NCI-H69 (cell line): ENCODE results near the gene TMC6.
"Not testable (repeated sequence)": the region's sequence is repeated elsewhere in the genome, so short reads cannot be mapped to it uniquely, and the experiment has no call there.

Experiments used
- DNase-seq: peaks from one replicate; lab custom pipeline; 2025; lab: John Stamatoyannopoulos, UW

Gene TMC6

GRCh38 chr17:78159575-78160158 is 31.1 kb upstream of the TMC6 start:
- no peak for DNase-seq

- DNase-seq = no peak
These were observed 26.6 kb upstream of the TMC6 start for GRCh38 chr17:78154903-78155811.

- DNase-seq = no peak
These were observed 23.0 kb upstream of the TMC6 start for GRCh38 chr17:78151514-78152008.

DNA sequence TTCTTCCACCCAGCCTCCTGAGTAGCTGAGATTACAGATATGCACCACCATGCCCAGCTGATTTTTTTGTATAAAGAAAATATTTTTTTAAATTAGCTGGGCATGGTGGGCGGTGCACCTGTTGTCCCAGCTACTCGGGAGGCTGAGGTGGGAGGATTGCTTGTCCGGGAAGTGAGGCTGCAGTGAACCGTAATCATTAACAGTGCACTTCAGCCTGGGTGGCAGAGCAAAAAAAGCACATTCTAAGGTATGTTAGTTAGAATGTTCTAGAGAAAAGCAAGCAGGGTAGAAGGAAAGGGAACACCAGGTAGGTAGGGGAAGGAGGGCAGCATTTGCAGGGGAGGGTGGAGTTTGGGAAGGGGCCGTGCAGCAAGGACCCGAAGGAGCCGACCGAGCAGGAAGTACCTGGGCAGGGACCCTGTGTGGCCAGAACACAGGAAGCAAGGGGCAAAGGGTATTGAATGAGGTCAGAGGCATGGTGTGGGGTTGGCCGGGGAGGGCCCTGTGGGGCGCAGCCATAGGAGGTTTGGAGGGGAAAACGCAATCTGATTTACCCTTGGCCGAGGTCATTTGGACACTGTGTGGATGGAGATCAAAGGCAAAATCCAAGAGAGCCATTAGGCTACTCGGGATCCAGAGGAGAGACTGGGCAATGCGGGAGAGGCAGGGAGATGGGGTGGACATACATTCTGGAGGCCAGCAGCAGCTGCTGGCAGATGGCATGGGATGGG is 19.9 kb upstream of the TMC6 start:
- DNase-seq = no peak

- DNase-seq = no peak
These were observed 18.9 kb upstream of the TMC6 start for GRCh38 chr17:78147315-78147998.

DNA sequence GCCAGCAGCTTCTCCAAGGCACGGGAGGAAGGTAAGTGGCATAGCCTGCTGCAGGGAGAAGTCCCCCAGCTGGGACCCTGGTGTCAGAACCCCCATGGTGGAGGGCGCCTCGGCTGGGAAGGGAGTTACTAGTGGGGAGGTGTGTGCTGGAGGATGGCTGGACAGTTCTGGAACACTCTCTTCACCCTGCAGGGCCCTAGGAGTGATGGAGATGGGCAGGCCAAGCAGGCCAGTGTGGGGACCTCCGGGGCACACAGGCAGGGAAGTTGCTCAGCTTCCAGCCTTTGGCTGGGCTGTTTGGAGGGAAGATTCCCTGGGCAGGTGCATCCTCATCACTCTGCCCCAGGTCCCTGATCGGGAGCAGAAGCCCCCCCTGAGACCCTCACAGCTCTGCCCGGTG is 18.3 kb upstream of the TMC6 start:
- DNase-seq = no peak

DNA sequence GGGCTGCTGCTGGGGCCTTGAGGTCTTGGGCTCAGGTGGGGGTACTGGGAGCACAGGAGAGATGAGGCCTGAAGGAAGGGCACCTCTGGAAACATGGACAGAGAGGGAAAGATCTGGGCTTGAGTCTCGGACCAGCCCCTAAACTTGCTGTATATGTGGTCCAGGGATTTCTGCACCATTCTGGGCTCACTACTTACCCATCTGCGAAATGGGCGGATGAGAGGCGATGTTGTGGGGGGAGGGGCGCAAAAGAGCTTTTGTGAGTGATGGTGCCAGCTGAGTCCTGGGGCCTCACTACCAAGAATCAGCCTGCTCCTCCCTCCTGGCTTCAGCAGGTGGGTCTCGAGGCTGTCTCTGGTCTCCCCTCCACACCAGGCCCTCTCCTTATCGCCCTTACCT is 17.9 kb upstream of the TMC6 start:
- DNase-seq = no peak

GRCh38 chr17:78144736-78145641 is 16.4 kb upstream of the TMC6 start:
- no peak for DNase-seq

- DNase-seq = peak; percentile 81
These were observed 15.7 kb upstream of the TMC6 start for GRCh38 chr17:78144147-78144719.

DNA sequence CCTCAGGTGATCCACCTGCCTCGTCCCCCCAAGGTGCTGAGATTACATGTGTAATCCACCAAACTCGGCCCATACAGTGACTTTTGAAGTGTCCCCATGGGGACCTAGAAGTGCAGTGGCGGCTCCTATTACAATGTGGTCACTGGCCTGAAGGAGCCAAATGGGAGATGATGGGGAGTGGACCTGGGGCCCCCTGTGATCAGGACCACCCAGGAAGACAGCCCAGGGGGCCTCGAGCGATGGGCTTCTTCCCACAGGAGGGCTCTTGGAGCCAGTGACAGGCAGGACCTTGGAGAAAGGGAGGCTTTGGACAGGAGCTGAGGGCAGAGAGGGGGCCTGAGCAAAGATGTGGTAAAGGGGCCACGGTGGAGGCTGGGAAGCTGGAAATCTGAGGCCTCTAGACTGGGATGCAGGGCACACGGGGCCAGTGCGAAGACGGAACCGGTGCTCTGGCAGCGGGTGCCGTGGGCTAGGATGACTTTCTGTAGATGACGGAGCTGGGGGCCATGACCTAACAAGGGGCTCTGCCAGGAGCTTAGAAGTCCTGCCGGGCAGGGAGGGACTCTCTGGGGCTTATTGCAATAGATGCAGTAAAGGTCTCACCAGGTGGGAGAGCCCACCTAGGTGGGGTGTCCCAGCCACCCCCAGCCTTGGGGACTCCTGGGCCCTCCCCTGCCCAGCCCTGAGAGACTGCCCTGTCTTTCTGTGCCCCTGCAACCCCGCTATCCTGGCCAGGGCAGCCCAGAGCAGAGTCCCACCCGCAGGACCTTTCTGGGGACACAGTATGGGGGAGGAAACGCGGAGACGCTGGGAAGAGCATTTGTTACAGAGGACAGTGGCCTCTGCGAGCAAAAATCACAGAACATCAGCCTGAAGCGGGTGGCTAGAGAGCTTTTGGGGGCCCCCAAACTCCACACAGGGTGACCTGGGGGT is 14.9 kb upstream of the TMC6 start:
- no peak for DNase-seq

DNA sequence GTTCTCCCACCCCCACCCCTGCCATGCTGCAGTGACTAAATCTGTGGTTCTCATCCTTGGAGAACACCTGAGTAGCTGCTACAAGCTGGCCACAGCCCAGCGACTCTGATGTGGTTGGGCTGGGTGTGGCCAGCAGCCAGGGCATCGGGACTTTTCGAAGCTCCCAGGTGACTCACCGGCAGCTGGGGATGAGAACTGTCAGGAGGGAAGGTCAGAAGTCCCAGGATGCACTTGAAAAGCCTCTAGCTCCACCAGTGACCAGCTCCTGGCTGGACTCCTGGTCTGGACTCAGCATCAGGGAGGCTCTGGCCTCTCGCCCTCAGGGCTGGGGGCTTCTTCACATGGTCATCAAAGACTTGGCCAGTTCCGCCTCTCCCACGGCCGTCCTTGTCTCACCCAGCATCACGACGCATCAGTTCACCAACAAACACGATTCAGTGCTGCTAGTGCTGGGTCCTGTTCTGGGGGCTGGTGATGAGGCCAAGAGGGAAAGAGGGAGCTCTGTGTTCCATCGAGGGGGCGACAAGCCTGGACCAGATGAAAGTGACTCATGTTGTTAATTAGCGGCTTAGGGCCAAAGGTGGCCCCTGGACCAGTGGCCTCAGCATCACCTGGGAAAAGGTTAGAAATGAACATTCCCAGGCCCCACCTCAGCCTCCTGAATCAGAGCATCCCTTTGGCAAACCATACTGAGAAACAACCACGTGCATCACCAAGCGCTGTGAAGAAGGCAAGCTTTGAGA is 13.7 kb upstream of the TMC6 start:
- DNase-seq = peak; percentile 21

DNA sequence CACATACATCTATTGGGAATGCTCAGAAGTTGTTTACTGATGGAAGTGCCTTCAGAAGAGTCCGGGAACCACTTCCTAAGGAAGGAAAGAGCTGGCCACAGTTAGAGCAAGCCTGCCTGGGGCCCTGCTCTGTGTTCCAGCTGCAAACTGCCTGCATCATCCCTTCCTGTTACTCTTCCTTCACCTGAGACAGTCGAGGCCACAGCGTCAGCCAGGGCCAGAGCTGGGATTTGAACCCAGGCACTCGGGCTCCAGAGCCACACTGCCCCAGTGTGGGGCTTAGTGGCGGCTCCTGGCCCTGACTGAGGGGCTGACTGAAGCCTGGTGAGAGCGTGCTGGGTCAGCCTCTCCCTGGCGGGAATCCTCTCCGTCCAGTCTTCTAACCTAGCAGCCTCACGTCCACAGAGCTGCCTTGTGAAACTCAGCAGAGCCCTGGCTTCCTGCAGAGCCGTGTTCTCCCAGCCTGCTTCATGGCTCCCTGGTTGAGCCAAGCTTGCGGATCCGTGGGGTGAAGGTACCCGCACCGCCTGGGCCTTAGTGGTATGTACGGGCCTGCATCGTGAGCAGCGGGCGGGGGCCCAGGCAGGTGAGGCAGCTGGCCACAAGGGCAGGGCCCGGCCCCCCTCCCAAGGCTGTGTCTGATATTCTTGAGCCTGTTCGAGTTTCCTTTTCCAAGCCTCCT is 13.0 kb upstream of the TMC6 start:
- DNase-seq = no peak

DNA sequence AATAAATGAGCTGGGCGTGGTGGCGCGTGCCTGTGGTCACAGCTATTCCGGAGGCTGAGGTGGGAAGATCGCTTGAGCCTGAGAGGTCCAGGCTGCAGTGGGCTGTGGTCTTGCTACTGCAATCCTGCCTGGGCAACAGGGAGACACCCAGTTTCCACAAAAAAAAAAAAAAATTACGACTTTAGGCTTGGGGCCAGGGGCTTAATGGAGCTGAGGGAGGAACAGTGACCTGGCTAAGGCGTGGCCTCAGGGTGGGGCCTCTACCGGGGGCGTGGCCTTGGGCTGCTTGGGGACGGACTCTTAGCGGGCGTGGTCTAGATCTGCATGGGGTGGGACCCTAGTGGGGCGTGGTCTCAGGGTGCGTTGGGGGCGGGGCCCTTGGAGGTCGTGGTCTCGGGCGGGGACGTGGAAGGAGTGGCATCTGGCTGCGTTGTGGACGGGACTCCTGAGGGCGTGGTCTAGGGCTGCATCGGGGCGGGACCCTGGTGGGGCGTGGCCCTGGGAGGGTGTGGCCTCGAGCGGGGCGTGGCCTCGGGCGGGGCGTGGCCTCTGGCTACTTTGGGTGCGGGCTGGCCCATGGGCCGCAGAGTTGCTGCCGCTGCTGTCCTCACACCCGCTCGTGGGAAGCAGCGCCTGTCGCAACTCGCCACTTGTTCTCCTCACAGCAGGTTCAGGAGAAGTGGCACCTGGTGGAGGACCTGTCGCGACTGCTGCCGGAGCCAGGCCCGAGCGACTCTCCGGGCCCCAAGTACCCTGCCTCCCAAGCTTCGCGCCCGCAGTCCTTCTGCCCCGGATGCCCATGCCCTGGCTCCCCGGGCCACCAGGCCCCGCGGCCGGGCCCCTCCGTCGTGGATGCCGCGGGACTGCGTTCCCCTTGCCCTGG is 11.9 kb upstream of the TMC6 start:
- DNase-seq = peak; percentile 98

DNA sequence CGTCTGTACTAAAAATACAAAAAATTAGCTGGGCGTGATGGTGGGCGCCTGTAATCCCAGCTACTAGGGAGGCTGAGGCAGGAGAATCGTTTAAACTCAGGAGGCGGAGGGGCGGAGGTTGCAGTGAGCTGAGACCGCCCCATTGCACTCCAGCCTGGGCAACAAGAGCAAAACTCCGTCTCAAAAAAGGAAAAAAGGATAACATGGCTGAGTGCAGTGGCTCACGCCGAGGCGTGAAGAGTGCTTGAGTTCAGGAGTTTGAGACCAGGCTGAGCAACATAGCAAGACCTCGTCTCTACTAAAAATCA is 11.3 kb upstream of the TMC6 start:
- not testable (repeated sequence) for DNase-seq

DNA sequence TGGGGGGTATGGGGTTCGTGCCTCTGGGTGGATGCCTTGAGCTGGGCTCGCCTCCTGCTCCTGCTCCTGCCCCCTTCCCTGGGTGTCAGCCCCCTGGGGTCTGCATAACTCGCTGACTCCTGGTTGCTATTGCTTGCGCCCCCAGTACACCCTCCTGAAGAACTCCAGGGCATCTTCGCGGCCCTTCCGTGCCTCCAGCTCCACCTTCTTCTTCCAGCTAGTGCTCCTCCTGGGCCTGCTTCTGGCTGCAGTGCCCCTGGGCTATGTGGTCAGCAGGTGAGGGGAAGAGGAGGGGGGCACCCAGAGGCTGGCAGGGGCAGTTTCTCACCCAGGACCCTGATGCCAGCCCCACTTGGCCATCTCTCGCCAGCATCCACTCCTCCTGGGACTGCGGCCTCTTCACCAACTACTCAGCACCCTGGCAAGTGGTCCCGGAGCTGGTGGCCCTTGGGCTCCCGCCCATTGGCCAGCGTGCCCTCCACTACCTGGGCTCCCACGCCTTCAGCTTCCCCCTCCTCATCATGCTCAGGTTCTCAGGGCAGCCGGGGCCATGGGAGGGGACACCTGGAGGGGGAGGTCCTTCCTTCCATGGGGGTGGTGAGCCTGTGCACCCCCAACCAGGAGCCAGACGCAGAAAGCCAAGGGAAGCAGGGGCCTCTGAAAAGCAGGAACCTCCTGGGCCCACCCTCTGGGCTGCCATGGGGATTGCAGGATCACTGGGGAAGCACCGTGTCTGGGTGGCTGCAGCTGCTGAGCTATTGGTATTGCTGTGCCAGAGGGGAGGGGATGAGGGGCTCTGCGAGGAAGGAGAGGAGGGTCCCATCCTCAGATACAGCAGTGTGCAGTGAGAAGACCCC is 9.9 kb upstream of the TMC6 start:
- DNase-seq = no peak

DNA sequence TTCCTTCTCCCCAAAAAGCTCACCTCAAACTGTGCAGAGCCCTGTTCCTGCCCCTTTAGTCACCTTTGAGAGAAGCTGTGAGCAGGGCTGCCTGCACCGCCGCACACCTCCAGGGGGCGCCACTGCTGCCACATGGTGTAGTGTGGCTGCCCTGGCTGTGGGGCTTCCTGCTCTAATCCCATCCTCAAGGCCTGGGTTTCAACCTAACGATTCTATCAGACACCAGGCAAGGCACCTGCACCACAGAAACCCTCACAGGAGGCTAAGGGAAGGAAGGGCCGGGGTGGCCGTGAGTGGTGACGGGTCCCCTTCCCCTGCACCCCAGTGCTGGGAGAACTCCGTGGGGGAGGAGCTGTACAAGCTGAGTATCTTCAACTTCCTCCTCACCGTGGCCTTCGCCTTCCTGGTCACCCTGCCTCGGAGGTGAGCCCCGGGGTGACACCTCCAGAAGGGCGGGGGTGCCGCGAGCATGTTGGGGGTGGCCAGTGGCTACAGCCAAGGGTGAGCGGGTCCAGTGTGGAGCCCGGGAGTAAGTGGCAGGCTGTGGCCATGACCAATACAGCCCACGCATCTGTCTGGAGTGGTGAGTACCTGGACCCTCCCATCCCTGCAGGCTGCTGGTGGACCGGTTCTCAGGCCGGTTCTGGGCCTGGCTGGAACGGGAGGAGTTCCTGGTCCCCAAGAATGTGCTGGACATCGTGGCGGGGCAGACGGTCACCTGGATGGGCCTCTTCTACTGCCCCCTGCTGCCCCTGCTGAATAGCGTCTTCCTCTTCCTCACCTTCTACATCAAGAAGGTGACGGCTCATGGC is 9.0 kb upstream of the TMC6 start:
- peak; percentile 40 for DNase-seq
